Left renal cortex interstitium (tissue), 4 donors: ENCODE data around the gene KCNQ1. TPM values are rescaled to one million over a fixed set of nuclear protein-coding genes. Genes with fewer than 3 reads are reported as not detected.
A peak's percentile ranks its signal among the peaks of the same experiment; 100 is the strongest.

ENCODE experiments used
- DNase-seq, 4 donors: peaks; one replicate each; pipeline ENCODE4 v3.0.0-alpha.2; 2013; ENCODE audit warnings: low read depth in 4 of 4, low spot score in 2 of 4, missing footprints in 1 of 4
- polyA plus RNA-seq, 4 donors: library from polyadenylated mRNA; unstranded; fragments of 120-200 nt; gene quantifications; one replicate each; pipeline ENCODE4 v1.2.1, GENCODE V29; 2013; ENCODE audit not compliant: insufficient read length in 4 of 4

The KCNQ1 gene
- 10 to 100 TPM; 10.4 to 14.8 (median 13.1) TPM for polyA plus RNA-seq

GRCh38 chr11:2444821-2445745, at the start of gene KCNQ1:
Gene KCNQ1 (plus strand): TSS chr11:2445008. CDS start chr11:2445099, 91 bp downstream.
- DNase-seq, result no peak

GRCh38 chr11:2395211-2395730, 49.5 kb upstream of the KCNQ1 start:
- no peak for DNase-seq

GRCh38 chr11:2395856-2396255, 49.0 kb upstream of the KCNQ1 start:
- no peak for DNase-seq

- no peak for DNase-seq
Observed at GRCh38 chr11:2396471-2396870, 48.3 kb upstream of the KCNQ1 start.

GRCh38 chr11:2397005-2397404, 47.8 kb upstream of the KCNQ1 start:
- no peak for DNase-seq

- DNase-seq, result no peak
Observed at GRCh38 chr11:2398664-2399355, 46.0 kb upstream of the KCNQ1 start.

GRCh38 chr11:2399488-2400068, 45.2 kb upstream of the KCNQ1 start:
- no peak for DNase-seq

- DNase-seq, result peak; percentile 99 to 100 (median 100)
Observed at GRCh38 chr11:2400069-2400761, 44.6 kb upstream of the KCNQ1 start, which contains the start of gene TSSC4. Gene TSSC4 (plus strand): TSS chr11:2400750. CDS start chr11:2402634, 1,884 bp downstream.

- no peak for DNase-seq
Observed at GRCh38 chr11:2400762-2401435, 43.9 kb upstream of the KCNQ1 start.

GRCh38 chr11:2401436-2401984, 43.3 kb upstream of the KCNQ1 start:
- no peak for DNase-seq

- DNase-seq, result no peak
Observed at GRCh38 chr11:2402106-2402505, 42.7 kb upstream of the KCNQ1 start.

- DNase-seq, result no peak
Observed at GRCh38 chr11:2402890-2403645, 41.7 kb upstream of the KCNQ1 start.

GRCh38 chr11:2404735-2405196, 40.0 kb upstream of the KCNQ1 start:
- DNase-seq, result no peak

GRCh38 chr11:2406451-2406850, 38.4 kb upstream of the KCNQ1 start:
- DNase-seq, result no peak

- DNase-seq, result no peak
Observed at GRCh38 chr11:2406878-2407410, 37.9 kb upstream of the KCNQ1 start.

- DNase-seq, result no peak
Observed at GRCh38 chr11:2408671-2409070, 36.1 kb upstream of the KCNQ1 start.

- DNase-seq, result peak; percentile 64 to 91 (median 86)
Observed at GRCh38 chr11:2409126-2409525, 35.7 kb upstream of the KCNQ1 start.
